DOHH2 (cell line): Measurements from ENCODE around the gene LRFN4.

Source experiments
- CTCF ChIP-seq: fragments of 200-600 bp; sonication (generic); IDR thresholded peaks from one replicate; pipeline ENCODE4 v1.5.1; 2014; ENCODE audit warnings: antibody characterized with exemption, mild to moderate bottlenecking, low read depth, low read length; ENCODE audit not compliant: poor library complexity, severe bottlenecking
- EZH2phosphoT487 ChIP-seq: fragments of 200-600 bp; sonication (generic); IDR thresholded peaks from 2 replicates; pipeline ENCODE4 v1.6.1; 2017; ENCODE audit warnings: borderline replicate concordance, mild to moderate bottlenecking, antibody characterized with exemption, low read length, moderate library complexity, mixed read lengths

GRCh38 chr11:66854729-66855211 is 2.1 kb upstream of the LRFN4 start:
- TF ChIP-seq EZH2phosphoT487 (no peak), CTCF (no peak)
